ENCODE data around the gene RANBP10.

RANBP10 gene

DNA sequence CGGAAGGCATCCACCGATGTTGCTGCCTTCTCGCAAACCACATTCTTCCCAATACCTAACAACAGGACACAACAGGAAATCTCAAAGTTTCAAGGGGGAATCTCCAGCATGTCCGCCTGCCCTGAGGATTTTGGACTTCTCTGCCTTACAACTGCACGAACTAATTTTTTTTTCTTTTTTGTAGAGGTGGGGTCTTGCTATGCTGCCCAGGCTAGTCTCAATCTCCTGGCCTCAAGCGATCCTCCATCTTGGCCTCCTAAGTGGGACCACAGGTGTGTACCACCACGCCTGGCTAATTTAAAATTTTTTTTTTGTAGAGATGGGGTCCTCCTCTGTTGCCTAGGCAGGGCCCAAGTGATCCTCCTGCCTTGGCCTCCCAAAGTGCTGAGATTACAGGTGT lies 130.4 kb downstream of the RANBP10 start:
- TF ChIP-seq GABPA (IDR thresholded peaks at IDR 0.05; ENCODE audit: low read depth) (no peak), SPI1 (IDR thresholded peaks at IDR 0.05; ENCODE audit: borderline replicate concordance, low read depth) (no peak), POLR2AphosphoS5 (IDR thresholded peaks at IDR 0.05; ENCODE audit: low read depth) (no peak)
- TF ChIP-seq, protein P1, sequence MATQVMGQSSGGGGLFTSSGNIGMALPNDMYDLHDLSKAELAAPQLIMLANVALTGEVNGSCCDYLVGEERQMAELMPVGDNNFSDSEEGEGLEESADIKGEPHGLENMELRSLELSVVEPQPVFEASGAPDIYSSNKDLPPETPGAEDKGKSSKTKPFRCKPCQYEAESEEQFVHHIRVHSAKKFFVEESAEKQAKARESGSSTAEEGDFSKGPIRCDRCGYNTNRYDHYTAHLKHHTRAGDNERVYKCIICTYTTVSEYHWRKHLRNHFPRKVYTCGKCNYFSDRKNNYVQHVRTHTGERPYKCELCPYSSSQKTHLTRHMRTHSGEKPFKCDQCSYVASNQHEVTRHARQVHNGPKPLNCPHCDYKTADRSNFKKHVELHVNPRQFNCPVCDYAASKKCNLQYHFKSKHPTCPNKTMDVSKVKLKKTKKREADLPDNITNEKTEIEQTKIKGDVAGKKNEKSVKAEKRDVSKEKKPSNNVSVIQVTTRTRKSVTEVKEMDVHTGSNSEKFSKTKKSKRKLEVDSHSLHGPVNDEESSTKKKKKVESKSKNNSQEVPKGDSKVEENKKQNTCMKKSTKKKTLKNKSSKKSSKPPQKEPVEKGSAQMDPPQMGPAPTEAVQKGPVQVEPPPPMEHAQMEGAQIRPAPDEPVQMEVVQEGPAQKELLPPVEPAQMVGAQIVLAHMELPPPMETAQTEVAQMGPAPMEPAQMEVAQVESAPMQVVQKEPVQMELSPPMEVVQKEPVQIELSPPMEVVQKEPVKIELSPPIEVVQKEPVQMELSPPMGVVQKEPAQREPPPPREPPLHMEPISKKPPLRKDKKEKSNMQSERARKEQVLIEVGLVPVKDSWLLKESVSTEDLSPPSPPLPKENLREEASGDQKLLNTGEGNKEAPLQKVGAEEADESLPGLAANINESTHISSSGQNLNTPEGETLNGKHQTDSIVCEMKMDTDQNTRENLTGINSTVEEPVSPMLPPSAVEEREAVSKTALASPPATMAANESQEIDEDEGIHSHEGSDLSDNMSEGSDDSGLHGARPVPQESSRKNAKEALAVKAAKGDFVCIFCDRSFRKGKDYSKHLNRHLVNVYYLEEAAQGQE (IDR thresholded peaks at IDR 0.05; ENCODE audit: insufficient replicate concordance, low read depth), result no peak
- TF ChIP-seq, protein P2, sequence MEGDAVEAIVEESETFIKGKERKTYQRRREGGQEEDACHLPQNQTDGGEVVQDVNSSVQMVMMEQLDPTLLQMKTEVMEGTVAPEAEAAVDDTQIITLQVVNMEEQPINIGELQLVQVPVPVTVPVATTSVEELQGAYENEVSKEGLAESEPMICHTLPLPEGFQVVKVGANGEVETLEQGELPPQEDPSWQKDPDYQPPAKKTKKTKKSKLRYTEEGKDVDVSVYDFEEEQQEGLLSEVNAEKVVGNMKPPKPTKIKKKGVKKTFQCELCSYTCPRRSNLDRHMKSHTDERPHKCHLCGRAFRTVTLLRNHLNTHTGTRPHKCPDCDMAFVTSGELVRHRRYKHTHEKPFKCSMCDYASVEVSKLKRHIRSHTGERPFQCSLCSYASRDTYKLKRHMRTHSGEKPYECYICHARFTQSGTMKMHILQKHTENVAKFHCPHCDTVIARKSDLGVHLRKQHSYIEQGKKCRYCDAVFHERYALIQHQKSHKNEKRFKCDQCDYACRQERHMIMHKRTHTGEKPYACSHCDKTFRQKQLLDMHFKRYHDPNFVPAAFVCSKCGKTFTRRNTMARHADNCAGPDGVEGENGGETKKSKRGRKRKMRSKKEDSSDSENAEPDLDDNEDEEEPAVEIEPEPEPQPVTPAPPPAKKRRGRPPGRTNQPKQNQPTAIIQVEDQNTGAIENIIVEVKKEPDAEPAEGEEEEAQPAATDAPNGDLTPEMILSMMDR (IDR thresholded peaks at IDR 0.05; ENCODE audit: insufficient read depth, low read length), result no peak
- no peak overlapping the region for H3K27ac ChIP-seq (replicated peaks)
- H3K4me3 ChIP-seq (replicated peaks; ENCODE audit: insufficient read depth, low read length), result no peak overlapping the region
- DNase-seq (ENCODE audit: low read depth in 1 of 2, low spot score in 1 of 2), result no peak
- H3K27me3 ChIP-seq (ENCODE audit: insufficient read depth, poor library complexity, severe bottlenecking), result no peaks in the 10 kb centered on the region

DNA sequence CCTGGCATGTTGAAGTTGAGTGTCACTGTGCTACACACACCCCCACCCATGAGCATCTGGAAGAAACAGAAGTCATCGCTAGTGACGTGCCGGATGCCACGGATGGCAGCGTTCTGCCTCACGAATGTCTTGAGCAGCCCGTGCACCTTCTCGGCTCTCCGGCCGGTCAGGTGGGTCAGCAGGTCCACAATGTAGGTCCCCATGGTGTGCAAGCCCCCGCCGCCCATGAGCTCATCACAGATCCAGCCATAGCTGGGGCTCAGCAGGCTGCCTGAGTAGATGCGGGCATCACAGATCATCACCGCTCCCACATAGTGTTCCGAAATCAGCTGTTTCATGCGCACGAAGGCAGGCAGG lies 130.8 kb downstream of the RANBP10 start:
- TF ChIP-seq, protein P2 (IDR thresholded peaks at IDR 0.05; ENCODE audit: insufficient read depth, low read length), result no peak
- TF ChIP-seq POLR2AphosphoS5 (IDR thresholded peaks at IDR 0.05; ENCODE audit: low read depth), result no peak
- H3K27me3 ChIP-seq (ENCODE audit: insufficient read depth, poor library complexity, severe bottlenecking), result no peaks in the 10 kb centered on the region
- no peak for DNase-seq (ENCODE audit: low read depth in 1 of 2, low spot score in 1 of 2)
- no peak overlapping the region for H3K4me3 ChIP-seq (replicated peaks; ENCODE audit: insufficient read depth, low read length)
- H3K27ac ChIP-seq (replicated peaks), result no peak overlapping the region

DNA sequence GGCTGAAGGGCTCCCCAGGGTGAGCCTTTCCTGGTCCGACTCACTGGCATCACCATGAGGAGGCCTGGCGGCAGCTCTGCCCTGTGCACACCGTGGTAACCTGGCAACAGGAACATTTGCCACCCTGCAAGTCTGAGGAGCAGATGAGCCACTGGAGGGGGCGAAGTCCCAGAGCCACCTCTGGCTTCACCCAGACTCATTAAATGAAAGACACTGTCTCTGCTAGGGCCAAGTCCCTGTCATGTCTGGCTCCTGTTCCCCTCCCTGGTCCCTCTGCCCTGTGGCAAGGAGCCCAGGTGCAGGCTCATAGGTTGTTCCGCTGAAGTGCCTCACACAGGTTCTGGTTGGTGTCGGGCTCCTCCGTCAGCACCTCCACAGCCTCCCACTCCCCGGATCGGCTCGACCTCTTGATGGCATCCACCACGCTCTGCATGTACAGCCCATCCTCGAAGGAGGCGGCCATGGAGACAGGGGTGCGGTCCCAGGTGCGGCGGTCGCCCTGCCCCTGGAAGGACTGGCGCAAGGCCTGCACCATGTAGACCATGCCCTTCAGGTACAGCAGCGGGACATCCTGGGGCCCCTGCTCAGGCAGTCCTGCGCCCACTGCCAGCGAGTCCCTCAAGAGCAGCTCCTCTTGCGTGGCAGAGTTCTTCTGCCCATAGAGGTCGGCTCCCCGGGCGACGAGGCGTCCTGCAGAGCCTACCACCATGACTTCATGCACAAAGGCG lies 131.3 kb downstream of the RANBP10 start:
- DNase-seq (ENCODE audit: low read depth in 1 of 2, low spot score in 1 of 2), result no peak
- Histone ChIP-seq H3K4me3 (replicated peaks; ENCODE audit: insufficient read depth, low read length) (no peak overlapping the region), H3K27ac (replicated peaks) (no peak overlapping the region), H3K27me3 (ENCODE audit: insufficient read depth, poor library complexity, severe bottlenecking) (no peaks in the 10 kb centered on the region)
- TF ChIP-seq POLR2AphosphoS5 (IDR thresholded peaks at IDR 0.05; ENCODE audit: low read depth), result no peak
- TF ChIP-seq GABPA (IDR thresholded peaks at IDR 0.05; ENCODE audit: low read depth), result no peak
- TF ChIP-seq, protein P1 (IDR thresholded peaks at IDR 0.05; ENCODE audit: insufficient replicate concordance, low read depth), result no peak
- TF ChIP-seq, protein P2 (IDR thresholded peaks at IDR 0.05; ENCODE audit: insufficient read depth, low read length), result no peak
- TF ChIP-seq SPI1 (IDR thresholded peaks at IDR 0.05; ENCODE audit: borderline replicate concordance, low read depth), result no peak

Measured in HL-60 (cell line).